Measurements from ENCODE around the gene LNX1.
"Not testable (repeated sequence)": the region's sequence is repeated elsewhere in the genome, so short reads cannot be mapped to it uniquely, and the experiment has no call there.

The LNX1 gene

DNA sequence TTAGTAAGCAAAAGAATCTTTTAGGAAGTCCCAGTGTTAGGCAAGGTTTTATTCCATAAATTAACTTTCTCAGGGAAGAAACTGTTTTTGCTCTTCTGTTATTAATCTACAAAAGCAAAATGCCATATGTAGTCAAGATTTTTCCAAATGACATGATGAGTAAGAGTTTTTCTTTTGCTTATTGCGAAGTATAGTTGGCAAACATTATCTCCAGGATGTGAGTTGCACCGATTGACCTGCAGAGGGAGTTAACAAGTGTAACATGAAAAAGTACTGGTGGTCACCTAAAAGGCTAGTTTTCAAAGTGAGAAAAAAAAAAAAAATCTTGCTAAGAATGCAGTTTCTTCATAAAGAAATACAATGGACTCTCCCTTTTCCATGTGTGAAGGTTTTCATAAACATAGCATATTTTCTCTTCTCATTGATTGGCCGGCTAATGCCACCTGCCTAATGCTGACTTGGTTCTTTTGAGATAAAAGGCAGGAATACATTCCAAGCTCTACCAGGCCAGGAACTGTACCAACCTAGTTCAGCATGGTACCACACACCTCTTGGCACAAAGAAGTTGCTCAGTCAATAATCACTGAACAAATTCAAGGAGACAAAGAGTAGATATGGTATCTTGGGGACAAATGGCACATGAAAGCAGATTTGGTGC, 100.2 kb downstream of the LNX1 start:
- DNase-seq: no peak

DNA sequence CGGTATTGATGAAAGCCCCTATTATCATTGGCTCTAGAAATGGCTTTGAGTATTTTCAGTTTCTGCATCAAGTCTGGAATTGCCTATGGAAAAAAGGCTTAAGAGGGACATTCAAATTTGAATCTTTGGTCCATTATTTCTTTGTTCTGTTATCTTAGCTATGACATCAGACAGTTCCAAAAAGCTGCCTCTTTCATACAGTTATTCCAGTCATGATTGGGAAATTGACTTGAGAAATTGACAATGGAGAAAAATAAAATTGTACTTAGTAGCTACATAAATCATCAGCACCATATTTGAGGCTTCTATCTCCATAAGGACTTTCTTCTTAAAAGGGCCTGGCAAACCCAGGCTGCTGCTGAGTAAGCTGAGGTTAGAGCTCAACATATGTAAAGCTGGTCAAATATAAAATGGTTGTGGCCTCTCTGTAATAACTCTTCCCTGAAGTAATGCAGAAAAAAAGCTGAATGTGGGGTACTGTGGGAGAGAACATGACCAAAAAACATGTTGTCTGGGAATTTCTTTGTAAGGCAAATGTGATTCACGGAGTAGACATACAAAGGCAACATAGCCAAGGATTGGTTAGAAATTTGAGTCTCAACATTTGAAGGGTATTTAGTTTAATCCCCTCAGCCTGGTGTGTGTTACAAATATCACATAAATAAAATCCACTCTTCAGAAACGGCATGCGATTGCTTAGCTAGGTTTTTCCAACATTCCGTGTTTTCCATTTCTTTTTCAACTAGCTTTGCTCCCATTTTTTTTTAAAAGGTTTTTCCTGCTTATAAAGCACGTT, 100.9 kb downstream of the LNX1 start:
- no peak for DNase-seq

- DNase-seq: no peak
Measured at GRCh38 chr4:53489279-53489889, 101.9 kb downstream of the LNX1 start.

- no peak for DNase-seq
Measured at GRCh38 chr4:53487766-53488165, 103.5 kb downstream of the LNX1 start.

DNA sequence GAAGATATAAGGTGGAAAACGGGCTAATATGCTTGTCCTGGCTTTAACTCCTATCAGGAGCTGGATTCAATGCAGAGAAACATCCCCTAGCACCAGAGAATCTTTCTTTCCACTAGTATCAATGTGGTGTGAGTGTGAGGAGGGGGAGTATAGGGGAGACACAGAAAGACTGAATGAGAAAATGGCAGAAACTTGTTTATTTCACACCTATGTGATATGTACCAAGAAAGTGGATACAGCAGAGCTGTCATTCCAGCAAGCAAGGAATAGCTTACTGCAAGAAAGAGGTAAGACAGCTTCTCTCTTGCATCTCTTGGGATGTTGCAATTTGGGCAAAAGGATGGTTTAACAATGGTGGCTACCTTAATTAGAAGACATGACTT, 105.6 kb downstream of the LNX1 start:
- DNase-seq: no peak

DNA sequence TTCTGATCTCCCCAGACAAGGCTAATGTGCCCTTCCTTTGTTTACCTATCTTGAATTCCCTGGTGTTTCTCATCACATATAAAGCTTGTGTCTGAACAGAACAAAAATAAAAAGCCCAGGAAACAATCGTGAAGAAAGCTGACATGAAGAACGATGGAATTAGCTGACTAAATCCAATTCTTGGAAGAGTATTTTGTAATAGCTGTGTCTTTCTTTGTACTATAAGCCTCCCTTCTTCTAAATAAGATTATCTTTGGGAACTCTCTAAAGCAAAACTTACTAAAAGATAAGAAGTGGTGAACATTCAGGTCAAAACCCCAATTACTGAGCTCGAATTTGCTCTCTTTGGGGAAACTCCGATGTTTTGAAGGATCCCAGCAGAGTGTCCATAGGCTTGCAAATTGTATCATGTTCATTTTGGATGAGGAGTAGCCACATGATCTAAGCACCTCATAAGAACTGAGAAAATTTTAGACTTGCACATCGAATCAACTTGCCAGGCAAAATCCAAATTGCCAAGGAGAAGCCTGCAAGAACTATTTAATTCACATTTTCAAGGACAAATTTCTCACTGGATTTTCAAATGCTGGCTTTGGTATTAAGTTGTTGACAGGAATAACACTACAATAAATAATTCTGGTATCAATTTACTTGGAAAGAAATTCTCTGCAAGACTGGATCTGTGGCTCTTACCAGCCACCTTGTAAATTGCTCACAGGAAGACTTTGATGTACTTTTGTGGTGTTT, 106.2 kb downstream of the LNX1 start:
- DNase-seq: no peak

GRCh38 chr4:53483250-53483649, 108.0 kb downstream of the LNX1 start:
- DNase-seq: no peak

- no peak for DNase-seq
Measured at GRCh38 chr4:53481586-53481985, 109.7 kb downstream of the LNX1 start.

- DNase-seq: no peak
Measured at GRCh38 chr4:53480909-53481308, 110.4 kb downstream of the LNX1 start.

DNA sequence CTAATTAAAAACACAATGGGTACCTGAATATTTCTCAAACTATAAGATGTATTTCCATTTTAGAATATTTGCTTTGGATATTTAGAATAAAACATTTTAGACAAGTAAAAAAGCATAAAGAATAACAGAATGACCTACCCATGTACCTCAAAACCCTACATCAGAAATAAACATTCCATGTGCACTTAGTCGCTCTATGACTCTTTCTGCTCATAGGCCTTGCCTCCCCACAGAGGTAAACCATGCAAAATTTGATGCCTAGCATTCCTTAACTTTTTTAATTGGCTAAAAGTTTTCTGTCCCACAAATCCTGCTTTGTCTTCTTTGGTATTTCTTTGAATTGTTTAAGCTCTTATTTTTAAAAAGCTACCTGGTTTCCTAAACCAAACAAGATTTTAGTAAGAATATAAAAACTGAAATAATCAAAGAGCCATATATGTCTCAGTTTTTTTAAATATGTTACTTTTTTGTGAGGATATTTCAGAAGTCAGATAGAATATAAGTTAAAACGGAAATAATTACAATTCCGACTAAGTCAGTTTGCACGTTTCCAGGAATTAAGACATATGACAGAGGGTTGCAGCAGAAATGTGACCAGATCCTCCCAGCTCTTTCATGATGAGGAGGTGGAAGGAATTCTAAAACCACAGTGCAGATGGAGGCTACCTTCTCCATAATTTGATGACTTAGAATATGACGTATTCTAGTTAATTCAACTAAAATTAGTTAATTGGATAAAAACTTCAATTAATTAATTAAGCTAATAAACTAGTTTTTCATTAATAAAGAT, 111.4 kb downstream of the LNX1 start:
- no peak for DNase-seq

- no peak for DNase-seq
Measured at GRCh38 chr4:53478671-53479456, 112.4 kb downstream of the LNX1 start.

DNA sequence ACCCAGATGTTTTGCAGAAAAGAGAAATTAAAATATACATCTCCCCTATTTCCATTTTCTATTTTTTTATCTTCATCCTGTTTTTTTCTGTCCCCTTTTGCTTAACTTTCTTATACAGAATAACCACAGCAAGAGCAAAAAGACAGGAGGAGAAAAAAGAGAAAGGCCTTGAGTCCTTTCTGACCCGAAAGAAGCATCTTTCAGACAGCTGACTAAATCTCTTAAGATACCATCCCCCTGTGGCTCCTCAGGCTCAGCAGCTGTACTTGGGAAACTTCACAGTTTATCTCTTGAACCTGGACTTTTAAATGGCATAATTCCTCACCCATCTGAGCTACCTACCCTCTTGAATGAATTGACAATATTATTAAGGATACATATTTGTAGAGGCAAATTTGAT, 113.7 kb downstream of the LNX1 start:
- no peak for DNase-seq

DNA sequence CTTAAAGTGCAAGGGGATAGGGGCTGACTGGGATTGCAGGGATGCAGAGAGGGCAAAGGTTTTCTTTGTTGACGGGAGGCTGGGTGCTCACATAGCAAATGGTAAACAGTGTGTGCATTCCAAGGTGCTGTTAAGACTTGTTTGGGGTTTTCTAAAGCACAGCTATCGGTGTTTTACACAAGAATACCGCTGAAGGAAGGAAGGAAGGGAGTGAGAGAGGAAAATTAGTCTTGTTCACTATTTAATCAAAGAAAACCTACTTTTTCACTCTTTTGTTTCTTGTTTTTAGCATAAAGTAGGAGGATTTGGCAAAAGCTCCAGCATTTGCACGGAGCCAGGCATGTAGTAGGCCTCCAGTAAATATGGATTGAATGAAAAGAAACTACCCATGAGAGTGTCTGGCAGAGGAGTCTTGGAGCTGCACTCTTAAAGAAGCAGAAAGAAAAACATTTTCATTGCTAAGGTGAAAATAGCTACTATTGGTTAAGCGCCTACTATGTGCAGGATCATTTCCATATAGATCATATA, 114.2 kb downstream of the LNX1 start:
- DNase-seq: no peak

DNA sequence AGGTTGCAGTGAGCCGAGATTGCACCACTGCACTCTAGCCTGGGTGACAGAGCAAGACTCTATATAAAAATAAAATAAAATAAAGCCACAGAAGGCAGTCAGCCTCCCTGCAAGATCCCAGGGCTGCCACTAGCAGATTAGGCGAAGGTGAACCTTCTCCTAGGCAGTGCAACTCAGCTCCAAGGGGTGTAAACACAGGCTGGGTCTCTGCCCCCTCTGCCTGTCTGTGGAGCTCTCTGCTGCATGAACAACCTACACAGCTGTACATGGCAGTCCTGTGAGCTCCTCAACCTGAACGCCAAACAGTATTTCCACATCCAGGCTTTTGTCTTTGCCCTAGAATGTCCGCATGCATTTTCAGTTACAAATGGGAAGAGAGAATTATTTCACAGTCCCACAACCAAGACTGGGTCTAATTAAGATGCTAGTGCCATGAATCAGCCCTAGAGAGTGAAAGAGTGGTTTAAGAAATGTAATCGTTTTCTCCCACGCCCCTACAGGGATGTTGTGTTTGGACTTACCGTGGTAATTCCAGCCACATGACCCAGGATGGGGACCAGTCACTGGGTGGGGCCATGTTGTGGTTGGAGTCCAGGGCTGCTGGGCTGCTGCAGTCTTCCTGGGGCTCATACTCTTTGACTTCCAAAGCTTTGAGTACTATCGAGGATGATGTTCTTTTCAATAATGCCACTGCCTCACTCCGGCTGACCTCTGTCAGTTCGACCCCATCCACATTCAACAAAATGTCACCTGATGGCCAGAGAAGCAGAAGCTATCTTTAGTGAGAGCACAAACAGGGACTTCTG, 114.9 kb downstream of the LNX1 start:
- no peak for DNase-seq

DNA sequence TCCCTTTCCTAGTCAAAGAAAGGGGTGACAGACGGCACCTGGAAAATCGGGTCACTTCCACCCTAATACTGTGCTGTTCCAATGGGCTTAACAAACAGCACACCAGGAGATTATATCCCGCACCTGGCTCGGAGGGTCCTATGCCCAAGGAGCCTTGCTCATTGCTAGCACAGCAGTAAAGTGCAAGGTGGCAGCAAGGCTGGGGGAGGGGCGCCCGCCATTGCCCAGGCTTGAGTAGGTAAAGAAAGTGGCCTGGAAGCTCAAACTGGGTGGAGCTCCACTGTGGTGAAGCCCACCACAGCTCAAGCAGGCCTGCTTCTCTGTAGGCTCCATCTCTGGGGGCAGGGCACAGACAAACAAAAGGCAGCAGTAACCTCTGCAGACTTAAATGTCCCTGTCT, 124.7 kb downstream of the LNX1 start:
- not testable (repeated sequence) for DNase-seq

DNA sequence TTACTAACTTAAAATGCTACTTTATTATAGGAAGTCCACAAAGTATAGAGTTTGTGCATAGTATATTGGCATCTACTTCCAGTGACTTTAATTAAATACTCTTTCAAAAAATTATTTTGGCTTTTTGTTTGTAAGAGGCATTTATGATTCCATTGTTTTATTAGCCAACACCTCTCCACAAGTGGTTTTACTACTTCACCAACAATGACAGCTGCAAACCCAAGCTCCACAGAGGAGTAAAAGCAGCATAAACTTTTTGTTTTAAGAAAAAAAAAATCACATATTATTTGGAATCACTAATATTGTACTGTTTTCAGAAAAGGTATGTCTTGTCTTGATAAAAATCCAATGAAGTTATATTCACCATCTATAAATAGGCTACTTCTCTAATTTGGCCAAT, 125.4 kb downstream of the LNX1 start:
- no peak for DNase-seq

DNA sequence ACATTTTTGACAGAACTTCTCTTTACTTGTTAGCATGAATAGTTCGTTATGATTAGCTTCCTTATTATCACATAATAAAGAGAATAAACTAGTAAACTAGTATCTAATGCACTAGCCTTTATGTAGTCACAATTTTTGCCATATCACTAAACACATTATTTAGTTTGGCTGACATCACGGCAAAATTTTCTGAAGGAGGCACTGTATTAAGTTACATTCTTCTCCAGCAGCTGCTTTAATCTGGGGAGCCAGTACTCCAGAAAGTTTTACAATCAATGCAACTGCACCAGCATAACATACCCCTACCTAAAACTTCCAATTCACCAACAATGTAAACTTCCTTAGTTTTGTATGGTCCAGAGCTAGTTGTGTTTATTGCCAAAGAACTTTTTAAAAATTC, 126.0 kb downstream of the LNX1 start:
- no peak for DNase-seq

DNA sequence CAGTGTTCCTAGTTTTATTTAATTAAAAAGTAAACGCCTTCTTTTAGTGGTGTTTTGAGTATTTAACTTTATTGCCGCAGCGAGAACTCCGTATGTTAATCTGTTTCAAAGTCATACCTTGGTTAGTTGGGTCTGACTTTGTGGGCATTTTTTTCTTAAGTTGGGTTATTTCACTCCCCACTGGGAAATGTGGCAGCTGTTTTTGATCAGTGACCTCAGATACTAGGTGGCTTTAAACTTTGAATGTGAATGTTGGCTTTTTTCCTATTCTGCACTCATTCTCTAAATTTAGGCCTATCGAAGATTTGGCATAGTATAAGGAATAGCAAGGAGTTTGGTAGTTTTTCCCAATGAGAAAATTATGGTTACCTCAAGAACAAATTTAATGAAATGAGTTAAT, 127.9 kb downstream of the LNX1 start:
- no peak for DNase-seq

- no peak for DNase-seq
Measured at GRCh38 chr4:53461244-53461643, 130.0 kb downstream of the LNX1 start.

- DNase-seq: no peak
Measured at GRCh38 chr4:53459548-53459947, 131.7 kb downstream of the LNX1 start.

GRCh38 chr4:53456178-53456577, 135.1 kb downstream of the LNX1 start:
- no peak for DNase-seq

All from activated CD4-positive, alpha-beta T cell treated with anti-CD3 and anti-CD28 coated beads for 4 hours (primary cell).